SIG-M5 treated with dmso at 0.1 percent for 504 hours (cell line): ENCODE data around the gene GLT6D1.

Source experiments
- DNase-seq: peaks from one replicate; lab custom pipeline; 2025; ENCODE audit not compliant: unreplicated experiment; lab: John Stamatoyannopoulos, UW

The GLT6D1 gene

DNA sequence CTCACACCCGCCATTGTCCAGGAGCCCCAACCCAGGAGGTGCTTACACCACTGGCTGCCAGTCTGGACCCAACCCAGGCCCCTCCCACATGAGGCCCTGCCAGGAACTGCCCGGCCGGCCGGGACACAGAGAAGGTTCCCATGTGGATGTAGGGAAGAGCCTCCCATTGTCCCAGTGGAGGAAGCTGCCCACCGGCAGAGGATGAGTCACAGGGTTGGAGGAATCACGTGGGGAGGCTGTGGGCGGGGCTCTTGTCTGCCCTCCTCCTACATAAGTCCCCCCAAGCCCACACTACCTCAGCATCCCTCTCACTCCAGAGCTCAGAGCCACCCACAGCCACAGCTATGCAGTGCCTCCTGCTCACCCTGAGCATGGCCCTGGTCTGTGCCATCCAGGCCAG lies 51.7 kb downstream of the GLT6D1 start:
- no peak for DNase-seq

- no peak for DNase-seq
Measured at GRCh38 chr9:135586601-135587109, 52.7 kb downstream of the GLT6D1 start.

- DNase-seq = no peak
Measured at GRCh38 chr9:135584934-135585333, 54.4 kb downstream of the GLT6D1 start.

DNA sequence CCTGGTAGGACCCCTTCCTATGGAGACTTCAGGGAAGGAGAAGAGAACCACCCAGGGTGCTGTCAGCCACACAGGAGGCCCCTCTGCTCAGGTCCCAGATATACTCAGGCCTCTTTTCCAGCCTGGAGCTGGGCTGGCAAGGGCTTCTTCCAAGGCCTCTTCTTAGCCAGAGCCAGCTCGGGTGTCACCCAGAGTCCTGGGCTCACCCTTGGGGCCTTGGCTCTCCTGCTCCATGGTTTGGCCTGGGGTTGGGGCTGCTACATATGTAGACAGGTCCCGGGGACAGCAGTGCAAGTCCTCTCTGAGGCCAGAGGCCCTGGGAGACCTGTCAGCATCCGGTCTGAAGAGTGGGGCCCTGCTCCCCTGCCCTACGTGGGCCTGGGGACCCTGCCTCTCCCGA lies 55.0 kb downstream of the GLT6D1 start:
- no peak for DNase-seq

- DNase-seq = no peak
Measured at GRCh38 chr9:135583688-135584011, 55.7 kb downstream of the GLT6D1 start.

GRCh38 chr9:135582966-135583687 lies 56.2 kb downstream of the GLT6D1 start:
- no peak for DNase-seq

DNA sequence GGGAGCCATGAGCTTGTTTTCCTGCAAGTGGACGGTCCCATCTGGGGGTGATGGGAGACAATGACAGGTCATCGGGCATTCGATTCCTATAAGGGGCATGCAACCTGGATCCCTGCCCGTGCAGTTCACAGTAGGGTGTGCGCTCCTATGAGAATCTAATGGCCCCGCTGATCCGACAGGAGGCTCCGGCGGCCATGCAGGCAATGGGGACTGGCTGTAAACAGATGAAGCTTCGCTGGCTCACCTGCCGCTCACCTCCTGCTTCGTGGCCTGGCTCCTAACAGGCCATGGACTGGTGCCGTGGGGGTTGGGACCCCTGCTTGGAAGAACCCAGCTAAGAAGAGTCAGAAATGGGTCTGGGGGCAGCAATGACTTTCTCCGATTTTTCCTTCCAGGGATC lies 56.8 kb downstream of the GLT6D1 start:
- no peak for DNase-seq

DNA sequence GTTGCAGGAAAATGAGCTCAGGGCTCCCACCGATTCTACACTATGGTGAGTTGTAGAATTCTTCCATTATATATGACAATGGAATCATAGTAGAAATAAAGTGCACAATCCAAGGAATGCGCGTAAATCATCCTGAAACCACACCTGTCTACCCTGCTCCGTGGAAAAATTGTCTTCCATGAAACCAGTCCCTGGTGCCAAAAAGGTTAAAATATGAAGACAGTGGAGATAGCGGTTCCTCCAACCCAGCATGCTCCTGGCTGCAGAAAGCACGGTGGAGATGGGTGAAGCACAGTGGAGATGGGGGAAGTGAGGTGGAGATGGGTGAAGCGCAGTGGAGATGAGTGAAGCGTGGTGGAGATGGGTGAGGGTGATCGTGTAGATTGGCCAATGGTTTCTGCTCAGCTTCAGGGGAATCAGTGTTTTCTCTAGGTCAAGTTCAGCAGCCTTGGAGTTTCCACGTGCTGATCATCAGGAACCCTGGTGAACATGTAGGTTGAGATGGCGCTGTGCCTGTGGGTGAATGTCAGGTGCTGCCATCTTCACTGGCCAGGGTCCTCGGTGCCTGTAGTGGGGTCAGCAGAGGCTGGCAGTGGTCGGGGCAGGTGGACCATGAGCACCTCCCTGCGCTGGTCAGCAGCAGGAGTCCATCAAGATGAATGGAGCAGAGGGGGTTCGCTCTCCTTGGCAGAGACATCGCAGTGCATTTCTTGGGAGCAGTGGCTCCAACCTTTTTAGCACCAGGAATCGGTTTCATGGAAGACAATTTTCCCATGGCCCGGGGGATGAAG lies 57.5 kb downstream of the GLT6D1 start:
- DNase-seq = no peak

DNA sequence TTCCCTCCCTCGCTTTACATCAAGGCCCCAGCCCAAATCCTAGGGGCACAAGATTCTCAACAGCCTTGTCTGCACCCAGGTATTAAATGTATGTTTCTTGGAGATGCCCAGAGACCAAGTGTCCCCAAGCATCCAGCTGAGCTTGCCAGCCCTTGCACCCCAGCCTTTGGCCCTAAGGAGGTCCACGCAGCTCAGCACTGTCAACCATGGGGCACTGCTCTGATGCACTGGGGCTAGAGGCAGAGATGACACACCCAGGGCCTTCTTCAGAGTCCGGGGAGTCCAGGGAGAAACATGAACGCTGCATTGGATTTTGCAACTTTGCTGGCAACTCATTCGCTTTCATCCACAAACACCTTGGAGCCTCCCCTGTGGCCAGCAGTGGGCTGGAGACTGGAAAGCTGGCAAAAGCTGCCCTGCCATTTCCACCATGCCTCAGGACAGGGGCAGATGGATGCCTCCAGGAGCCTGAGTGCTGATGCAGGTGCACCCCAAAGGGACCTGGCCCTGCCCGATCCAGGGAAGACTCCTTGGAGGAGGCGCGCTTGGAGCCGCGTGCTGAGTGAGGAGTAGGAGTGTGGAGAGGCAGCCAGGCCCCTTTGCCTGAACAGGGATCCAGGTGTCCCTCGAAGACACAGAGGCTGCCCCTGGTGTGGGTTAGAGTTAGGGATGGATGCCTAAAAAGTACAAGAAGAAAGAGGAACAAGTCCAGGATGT lies 58.5 kb downstream of the GLT6D1 start:
- no peak for DNase-seq

GRCh38 chr9:135579889-135580660 lies 59.3 kb downstream of the GLT6D1 start:
- DNase-seq = no peak

DNA sequence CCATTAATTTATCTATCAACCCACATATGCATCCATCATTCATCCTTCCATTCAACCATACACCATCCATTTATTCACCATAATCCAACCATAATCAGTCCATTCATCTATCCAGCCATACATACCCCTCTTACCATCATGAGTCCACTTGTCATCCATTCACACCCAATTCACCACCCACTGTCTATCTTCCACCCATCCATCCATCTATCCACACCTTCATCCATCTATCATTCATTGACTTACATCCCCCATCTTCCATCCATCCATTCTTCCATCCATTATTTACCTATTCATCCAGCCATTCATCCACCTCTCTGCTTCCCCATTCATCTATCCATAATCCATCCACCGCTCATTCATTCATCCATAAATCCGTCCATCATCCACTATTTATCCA lies 60.0 kb downstream of the GLT6D1 start:
- no peak for DNase-seq

DNA sequence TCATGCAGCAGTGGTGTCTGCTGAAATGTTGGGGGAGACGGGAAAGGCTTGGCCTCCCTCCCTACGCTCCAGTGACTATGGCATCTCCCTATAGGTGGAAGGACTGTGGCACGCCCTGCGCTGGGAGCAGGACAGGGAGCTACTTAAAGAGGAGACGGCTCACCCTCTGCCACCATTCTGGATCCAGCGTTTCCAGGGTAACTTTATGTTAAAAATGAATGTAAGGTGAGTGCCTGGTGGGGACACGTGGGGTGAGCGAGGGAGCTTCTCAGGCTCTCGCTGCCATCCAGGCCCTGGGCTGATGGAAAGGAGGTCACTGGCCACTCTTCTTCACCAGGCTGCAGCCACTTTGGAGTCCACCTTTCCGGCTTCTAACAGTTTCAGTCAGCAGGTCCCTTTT lies 62.1 kb downstream of the GLT6D1 start:
- DNase-seq = no peak

GRCh38 chr9:135575995-135576631 lies 63.2 kb downstream of the GLT6D1 start:
- no peak for DNase-seq

- DNase-seq = no peak
Measured at GRCh38 chr9:135574943-135575342, 64.4 kb downstream of the GLT6D1 start.

DNA sequence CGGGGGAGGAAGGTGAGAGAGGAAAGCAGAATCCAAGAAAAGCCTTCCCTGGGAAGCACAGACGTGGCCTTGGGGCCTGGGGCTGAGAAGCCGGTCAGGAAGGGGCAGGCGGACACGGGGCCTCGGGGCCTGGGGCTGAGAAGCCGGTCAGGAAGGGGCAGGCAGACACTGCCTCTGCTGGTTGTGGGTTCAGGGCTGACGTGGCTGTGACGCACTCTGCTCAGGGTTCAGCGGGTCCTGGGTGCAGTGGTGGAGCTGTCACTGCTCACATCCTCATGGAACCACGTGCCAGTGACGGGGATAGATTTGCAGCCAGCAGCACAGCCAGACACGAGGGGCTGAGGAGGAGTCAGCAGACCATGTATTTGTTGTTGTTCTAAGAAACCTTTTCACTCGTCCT lies 65.0 kb downstream of the GLT6D1 start:
- no peak for DNase-seq
